HG02840 (cell line): Measurements from ENCODE around the gene AFAP1L1.
"Not testable (repeated sequence)": the region's sequence is repeated elsewhere in the genome, so short reads cannot be mapped to it uniquely, and the experiment has no call there.

Experiments used
- ATAC-seq: cut with Tn5 transposase; IDR thresholded peaks from one replicate; pipeline ENCODE4 v1.9.1; 2021; ENCODE audit warnings: mild to moderate bottlenecking, moderate library complexity, moderate number of reproducible peaks; ENCODE audit not compliant: unreplicated experiment, low FRiP score

Gene AFAP1L1

GRCh38 chr5:149383399-149383798 is 111.7 kb downstream of the AFAP1L1 start:
- no peak for ATAC-seq

- ATAC-seq = no peak
Observed at GRCh38 chr5:149386166-149386565, 114.5 kb downstream of the AFAP1L1 start.

- ATAC-seq = no peak
Observed at GRCh38 chr5:149387081-149387631, 115.5 kb downstream of the AFAP1L1 start.

DNA sequence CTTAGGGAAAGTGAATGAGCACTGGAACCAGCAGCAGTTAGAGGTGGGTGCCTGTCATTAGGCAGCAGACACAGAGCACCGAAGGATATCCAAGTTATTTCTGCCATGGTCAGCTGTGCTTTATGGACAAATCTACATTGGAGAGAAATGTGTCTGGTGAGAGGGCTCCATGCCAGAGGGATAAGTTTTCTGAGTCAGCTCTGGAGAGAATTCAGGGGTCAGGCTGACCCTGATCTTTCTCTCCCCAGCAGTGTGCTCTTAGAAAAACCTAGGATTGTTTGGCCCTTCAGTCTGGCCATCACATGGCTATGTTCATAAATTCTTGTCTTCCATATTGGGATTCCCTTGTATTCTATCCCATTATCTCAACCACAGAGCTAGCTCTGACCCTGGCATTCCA is 116.3 kb downstream of the AFAP1L1 start:
- ATAC-seq = no peak

DNA sequence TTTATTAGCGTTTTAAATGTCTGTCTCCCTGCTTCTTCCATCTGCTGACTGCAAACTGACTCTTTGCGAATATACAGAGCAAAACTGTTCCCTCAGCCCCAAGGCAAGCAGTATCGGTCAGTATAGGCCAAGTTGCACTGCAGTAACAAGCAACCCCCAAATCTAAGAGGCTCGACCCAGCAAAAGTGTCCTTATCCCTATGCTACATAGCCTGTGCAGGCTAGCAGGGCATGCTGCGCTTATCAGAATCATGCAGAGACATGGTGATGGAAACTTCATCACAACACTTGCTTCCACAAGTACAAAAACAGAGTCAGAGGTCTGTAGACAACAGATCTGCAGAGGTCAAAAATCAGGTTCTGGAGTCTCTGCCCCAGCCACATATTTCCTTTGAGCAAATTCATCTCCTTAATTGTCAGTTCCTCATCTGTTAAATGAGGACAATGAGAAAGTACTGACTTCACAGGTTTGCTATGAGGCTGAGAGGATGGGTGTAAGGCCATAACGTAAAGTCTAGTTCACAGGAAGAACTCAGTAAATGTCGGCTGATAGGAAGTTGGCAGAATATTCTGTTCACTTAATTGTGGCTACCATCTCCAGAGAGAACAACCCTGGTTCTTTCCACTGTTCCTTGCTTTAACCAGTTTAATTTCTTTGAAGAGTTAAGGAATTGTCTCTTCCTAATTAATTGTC is 117.0 kb downstream of the AFAP1L1 start:
- ATAC-seq = no peak

DNA sequence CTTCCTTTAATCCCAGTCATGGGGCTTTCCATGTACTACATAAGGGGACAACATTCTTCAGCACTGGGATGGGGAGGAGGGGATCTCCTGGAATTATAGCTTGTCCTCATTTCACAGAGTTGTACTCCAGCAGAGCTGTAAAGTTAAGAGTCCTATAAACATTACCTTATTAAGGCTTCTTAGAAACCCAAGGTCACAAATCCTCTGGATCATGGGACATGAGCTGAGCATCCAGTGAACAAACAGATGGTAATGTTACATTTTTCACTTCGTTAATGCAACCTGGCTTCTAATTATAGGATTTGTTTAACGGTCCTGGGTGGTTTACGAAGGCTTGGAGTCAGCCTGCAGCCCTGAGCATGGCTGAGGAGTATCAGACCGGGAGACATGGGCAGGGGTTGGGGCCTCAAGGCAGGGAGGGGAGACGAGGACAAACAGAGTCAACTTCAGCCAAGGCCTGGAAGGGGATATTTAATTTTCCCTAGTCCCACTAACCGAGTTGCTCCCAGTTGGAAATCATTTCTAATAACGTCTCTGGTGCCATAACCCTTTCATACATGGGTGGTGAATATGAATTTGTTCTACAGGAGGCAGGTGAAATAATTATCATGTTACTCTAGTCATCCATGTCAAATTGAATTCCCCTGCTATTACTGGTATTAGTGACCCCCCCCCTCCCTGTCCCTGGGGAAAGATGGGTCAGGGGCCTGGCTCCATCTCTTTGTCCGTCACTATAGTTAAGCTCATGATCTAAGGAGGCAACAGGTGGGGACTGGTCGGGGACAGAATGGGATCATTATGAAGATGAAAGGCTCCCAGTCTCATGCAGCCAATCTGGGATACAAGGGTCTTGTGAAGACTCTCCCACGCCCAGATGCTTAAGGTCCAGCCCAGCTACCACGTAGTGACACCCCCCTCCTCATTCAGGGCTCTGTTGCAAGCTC is 118.2 kb downstream of the AFAP1L1 start:
- no peak for ATAC-seq

DNA sequence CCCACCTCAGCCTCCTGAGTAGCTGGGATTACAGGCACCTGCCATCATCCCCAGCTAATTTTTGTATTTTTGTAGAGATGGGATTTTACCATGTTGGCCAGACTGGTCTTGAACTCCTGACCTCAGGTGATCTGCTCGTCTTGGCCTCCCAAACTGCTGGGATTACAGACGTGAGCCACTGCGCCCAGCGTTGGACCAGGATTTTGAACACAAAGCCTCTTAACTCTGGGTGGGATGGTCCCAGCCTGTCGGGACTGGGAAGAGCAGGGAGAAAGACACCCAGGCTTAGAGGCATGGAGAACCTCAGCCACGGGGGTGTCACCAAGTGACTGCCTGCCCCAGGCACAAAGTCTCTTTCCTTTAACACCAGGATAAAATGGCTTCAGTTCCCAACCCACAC is 119.4 kb downstream of the AFAP1L1 start:
- not testable (repeated sequence) for ATAC-seq
